ENCODE data around the gene USP48.

DNA sequence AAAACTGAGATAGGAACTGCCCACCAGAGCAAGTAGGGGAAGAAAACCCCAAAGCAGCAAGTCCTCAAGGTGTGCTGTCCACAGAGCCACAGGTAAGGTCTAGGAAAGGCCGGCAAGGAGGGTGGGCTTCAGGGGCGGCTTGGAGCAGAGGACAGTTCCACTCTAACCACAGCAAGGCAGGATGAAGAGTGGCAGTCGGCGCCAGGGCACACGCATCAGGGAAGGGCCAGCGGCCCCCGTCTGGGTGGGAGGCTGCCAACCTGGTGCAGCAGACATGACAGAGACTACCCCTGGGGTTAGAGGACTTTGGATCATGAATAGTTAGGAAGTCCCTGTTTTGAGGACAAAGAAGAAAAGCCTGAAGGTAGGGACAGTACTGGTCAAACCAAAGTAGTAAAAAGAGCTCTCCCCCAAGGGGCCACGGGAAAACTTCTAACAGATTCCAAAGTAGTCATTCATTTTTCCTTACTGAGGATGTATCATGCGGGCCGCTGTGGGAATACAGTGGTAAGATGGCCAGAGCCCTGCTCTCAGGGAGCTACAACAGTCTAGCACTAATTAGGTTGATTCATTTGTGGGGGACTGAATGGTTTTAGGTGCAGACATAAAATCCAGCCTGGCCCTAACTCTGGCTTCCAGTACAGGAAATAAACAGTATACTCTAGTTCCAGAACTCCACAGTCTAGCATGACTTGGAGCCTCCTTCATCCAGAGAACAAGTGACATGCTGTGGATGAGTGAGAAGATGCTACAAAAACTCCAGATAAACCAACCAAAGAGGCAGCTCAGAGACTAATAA, 110.3 kb downstream of the USP48 start:
- no peak for TF ChIP-seq TARDBP (IDR thresholded peaks at IDR 0.05)
- TF ChIP-seq SUZ12 (IDR thresholded peaks at IDR 0.05), result no peak
- TF ChIP-seq NFRKB (IDR thresholded peaks at IDR 0.05), result no peak
- no peak for TF ChIP-seq BHLHE40 (IDR thresholded peaks at IDR 0.05; ENCODE audit: borderline replicate concordance)
